ENCODE measurements around the gene NCF1.
"Not testable (repeated sequence)": the region's sequence is repeated elsewhere in the genome, so short reads cannot be mapped to it uniquely, and the experiment has no call there.

The NCF1 gene

GRCh38 chr7:74789200-74789736, 15.5 kb downstream of the NCF1 start:
- not testable (repeated sequence) for H3K4me3 ChIP-seq (ENCODE audit: low read depth, low read length); H3K4me1 ChIP-seq (ENCODE audit: control insufficient read depth, insufficient read depth, low read length); H3K9ac ChIP-seq (ENCODE audit: low read length); H3K36me3 ChIP-seq (ENCODE audit: control insufficient read depth, insufficient read depth, low read length); H3K27me3 ChIP-seq (ENCODE audit: control insufficient read depth, insufficient read depth, low read length); H3K9me3 ChIP-seq (ENCODE audit: control insufficient read depth, insufficient read depth, low read depth, low read length); H3K27ac ChIP-seq (ENCODE audit: low read depth, low read length)

GRCh38 chr7:74797848-74798622, 24.2 kb downstream of the NCF1 start:
- H3K4me3 ChIP-seq (ENCODE audit: low read depth, low read length); H3K36me3 ChIP-seq (ENCODE audit: control insufficient read depth, insufficient read depth, low read length); H3K9ac ChIP-seq (ENCODE audit: low read length); H3K27ac ChIP-seq (ENCODE audit: low read depth, low read length); H3K4me1 ChIP-seq (ENCODE audit: control insufficient read depth, insufficient read depth, low read length); H3K9me3 ChIP-seq (ENCODE audit: control insufficient read depth, insufficient read depth, low read depth, low read length); H3K27me3 ChIP-seq (ENCODE audit: control insufficient read depth, insufficient read depth, low read length): not testable (repeated sequence)

- H3K4me1 ChIP-seq (ENCODE audit: control insufficient read depth, insufficient read depth, low read length); H3K9ac ChIP-seq (ENCODE audit: low read length); H3K27me3 ChIP-seq (ENCODE audit: control insufficient read depth, insufficient read depth, low read length); H3K9me3 ChIP-seq (ENCODE audit: control insufficient read depth, insufficient read depth, low read depth, low read length); H3K36me3 ChIP-seq (ENCODE audit: control insufficient read depth, insufficient read depth, low read length); H3K27ac ChIP-seq (ENCODE audit: low read depth, low read length); H3K4me3 ChIP-seq (ENCODE audit: low read depth, low read length): not testable (repeated sequence)
Observed at GRCh38 chr7:74798644-74799043, 24.8 kb downstream of the NCF1 start.

- not testable (repeated sequence) for H3K9me3 ChIP-seq (ENCODE audit: control insufficient read depth, insufficient read depth, low read depth, low read length); H3K36me3 ChIP-seq (ENCODE audit: control insufficient read depth, insufficient read depth, low read length); H3K4me3 ChIP-seq (ENCODE audit: low read depth, low read length); H3K9ac ChIP-seq (ENCODE audit: low read length); H3K4me1 ChIP-seq (ENCODE audit: control insufficient read depth, insufficient read depth, low read length); H3K27ac ChIP-seq (ENCODE audit: low read depth, low read length); H3K27me3 ChIP-seq (ENCODE audit: control insufficient read depth, insufficient read depth, low read length)
Observed at GRCh38 chr7:74815882-74816281, 42.1 kb downstream of the NCF1 start.

GRCh38 chr7:74820146-74820805, 46.5 kb downstream of the NCF1 start:
- not testable (repeated sequence) for H3K4me1 ChIP-seq (ENCODE audit: control insufficient read depth, insufficient read depth, low read length); H3K9ac ChIP-seq (ENCODE audit: low read length); H3K9me3 ChIP-seq (ENCODE audit: control insufficient read depth, insufficient read depth, low read depth, low read length); H3K27ac ChIP-seq (ENCODE audit: low read depth, low read length); H3K36me3 ChIP-seq (ENCODE audit: control insufficient read depth, insufficient read depth, low read length); H3K27me3 ChIP-seq (ENCODE audit: control insufficient read depth, insufficient read depth, low read length); H3K4me3 ChIP-seq (ENCODE audit: low read depth, low read length)

GRCh38 chr7:74821259-74821658, 47.4 kb downstream of the NCF1 start:
- H3K9ac ChIP-seq (ENCODE audit: low read length); H3K4me3 ChIP-seq (ENCODE audit: low read depth, low read length); H3K27me3 ChIP-seq (ENCODE audit: control insufficient read depth, insufficient read depth, low read length); H3K27ac ChIP-seq (ENCODE audit: low read depth, low read length); H3K36me3 ChIP-seq (ENCODE audit: control insufficient read depth, insufficient read depth, low read length); H3K9me3 ChIP-seq (ENCODE audit: control insufficient read depth, insufficient read depth, low read depth, low read length); H3K4me1 ChIP-seq (ENCODE audit: control insufficient read depth, insufficient read depth, low read length): not testable (repeated sequence)

- H3K9ac ChIP-seq (ENCODE audit: low read length); H3K4me1 ChIP-seq (ENCODE audit: control insufficient read depth, insufficient read depth, low read length); H3K27ac ChIP-seq (ENCODE audit: low read depth, low read length); H3K36me3 ChIP-seq (ENCODE audit: control insufficient read depth, insufficient read depth, low read length); H3K27me3 ChIP-seq (ENCODE audit: control insufficient read depth, insufficient read depth, low read length); H3K9me3 ChIP-seq (ENCODE audit: control insufficient read depth, insufficient read depth, low read depth, low read length); H3K4me3 ChIP-seq (ENCODE audit: low read depth, low read length): not testable (repeated sequence)
Observed at GRCh38 chr7:74829959-74830358, 56.1 kb downstream of the NCF1 start.

- H3K4me3 ChIP-seq (ENCODE audit: low read depth, low read length); H3K36me3 ChIP-seq (ENCODE audit: control insufficient read depth, insufficient read depth, low read length); H3K9ac ChIP-seq (ENCODE audit: low read length); H3K27ac ChIP-seq (ENCODE audit: low read depth, low read length); H3K4me1 ChIP-seq (ENCODE audit: control insufficient read depth, insufficient read depth, low read length); H3K9me3 ChIP-seq (ENCODE audit: control insufficient read depth, insufficient read depth, low read depth, low read length); H3K27me3 ChIP-seq (ENCODE audit: control insufficient read depth, insufficient read depth, low read length): not testable (repeated sequence)
Observed at GRCh38 chr7:74830411-74830810, 56.6 kb downstream of the NCF1 start.
